22Rv1 (cell line): ENCODE measurements around the gene COL6A3.

Source experiments
- CTCF ChIP-seq: fragments of 450-650 bp; IDR thresholded peaks from 2 replicates; pipeline ENCODE4 v1.5.1; 2017; ENCODE audit warnings: mild to moderate bottlenecking
- ZFX ChIP-seq: fragments of 450-650 bp; IDR thresholded peaks from 2 replicates; pipeline ENCODE4 v1.6.1; 2017; ENCODE audit warnings: antibody characterized with exemption, borderline replicate concordance

GRCh38 chr2:237404413-237404812 lies 9.6 kb downstream of the COL6A3 start:
- no peak for TF ChIP-seq CTCF
- no peak for TF ChIP-seq ZFX
